Measurements from ENCODE around the gene TAF3.

- TF ChIP-seq, protein P1, sequence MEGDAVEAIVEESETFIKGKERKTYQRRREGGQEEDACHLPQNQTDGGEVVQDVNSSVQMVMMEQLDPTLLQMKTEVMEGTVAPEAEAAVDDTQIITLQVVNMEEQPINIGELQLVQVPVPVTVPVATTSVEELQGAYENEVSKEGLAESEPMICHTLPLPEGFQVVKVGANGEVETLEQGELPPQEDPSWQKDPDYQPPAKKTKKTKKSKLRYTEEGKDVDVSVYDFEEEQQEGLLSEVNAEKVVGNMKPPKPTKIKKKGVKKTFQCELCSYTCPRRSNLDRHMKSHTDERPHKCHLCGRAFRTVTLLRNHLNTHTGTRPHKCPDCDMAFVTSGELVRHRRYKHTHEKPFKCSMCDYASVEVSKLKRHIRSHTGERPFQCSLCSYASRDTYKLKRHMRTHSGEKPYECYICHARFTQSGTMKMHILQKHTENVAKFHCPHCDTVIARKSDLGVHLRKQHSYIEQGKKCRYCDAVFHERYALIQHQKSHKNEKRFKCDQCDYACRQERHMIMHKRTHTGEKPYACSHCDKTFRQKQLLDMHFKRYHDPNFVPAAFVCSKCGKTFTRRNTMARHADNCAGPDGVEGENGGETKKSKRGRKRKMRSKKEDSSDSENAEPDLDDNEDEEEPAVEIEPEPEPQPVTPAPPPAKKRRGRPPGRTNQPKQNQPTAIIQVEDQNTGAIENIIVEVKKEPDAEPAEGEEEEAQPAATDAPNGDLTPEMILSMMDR (IDR thresholded peaks at IDR 0.05; ENCODE audit: poor library complexity), result no peak
- no peak for TF ChIP-seq EZH2 (IDR thresholded peaks at IDR 0.05; ENCODE audit: borderline replicate concordance)
Observed at GRCh38 chr10:7853226-7853842, 35.0 kb downstream of the TAF3 start.

Data from hepatocyte (in vitro differentiated cells).